Measurements from ENCODE around the gene PCSK7.
"Not testable (repeated sequence)": the region's sequence is repeated elsewhere in the genome, so short reads cannot be mapped to it uniquely, and the experiment has no call there.

- TF ChIP-seq SIX5 (IDR thresholded peaks at IDR 0.05; ENCODE audit: low read depth, low read length, severe bottlenecking); POLR2A (IDR thresholded peaks at IDR 0.05; ENCODE audit: low read depth, low read length); MXI1 (IDR thresholded peaks at IDR 0.05; ENCODE audit: low read depth, low read length); CREB1 (IDR thresholded peaks at IDR 0.05; ENCODE audit: low read depth); TCF12 (IDR thresholded peaks at IDR 0.05; ENCODE audit: low read depth, low read length); REST (IDR thresholded peaks at IDR 0.05; ENCODE audit: low read depth, low read length); POLR2AphosphoS5 (IDR thresholded peaks at IDR 0.05; ENCODE audit: low read length); CBFB (IDR thresholded peaks at IDR 0.05; ENCODE audit: low read depth); CTCF (IDR thresholded peaks at IDR 0.05 in 2 of 3, conservative IDR thresholded peaks at IDR 0.05 in 1 of 3; ENCODE audit: control insufficient read depth in 2 of 3, extremely low read depth in 1 of 3, insufficient read depth in 1 of 3, low read depth in 3 of 3, low read length in 3 of 3); BRCA1 (IDR thresholded peaks at IDR 0.05; ENCODE audit: low read depth, low read length); PKNOX1 (IDR thresholded peaks at IDR 0.05); EZH2 (IDR thresholded peaks at IDR 0.05; ENCODE audit: borderline replicate concordance, control insufficient read depth, low read depth, low read length); NFYB (IDR thresholded peaks at IDR 0.05; ENCODE audit: insufficient read depth, low read depth, low read length): not testable (repeated sequence)
Observed at GRCh38 chr11:117209351-117210125, 22.3 kb downstream of the PCSK7 start.

Data from GM12878 (cell line).